ENCODE data around the gene LRRC74A. TPM values are rescaled to one million over a fixed set of nuclear protein-coding genes. Genes with fewer than 3 reads are reported as not detected.

LRRC74A gene
- total and polyA plus RNA-seq, 11 donors = not detected

DNA sequence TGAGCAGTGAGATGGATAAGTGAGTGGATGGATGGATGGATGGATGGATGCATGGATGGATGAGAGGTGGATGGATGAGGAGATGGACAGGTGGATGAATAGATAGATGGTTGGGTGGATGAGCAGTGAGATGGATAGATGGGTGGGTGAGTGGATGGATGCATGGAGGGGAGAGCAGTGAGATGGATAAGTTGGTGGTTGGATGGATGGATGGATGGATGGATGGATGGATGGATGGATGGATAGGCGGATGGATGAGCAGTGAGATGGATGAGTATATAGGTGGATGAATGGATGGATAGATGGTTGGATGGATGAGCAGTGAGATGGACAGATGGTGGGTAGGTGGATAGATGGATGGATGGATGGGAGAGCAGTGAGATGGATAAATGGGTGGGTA, 30.6 kb downstream of the LRRC74A start:
- TF ChIP-seq, protein P1, sequence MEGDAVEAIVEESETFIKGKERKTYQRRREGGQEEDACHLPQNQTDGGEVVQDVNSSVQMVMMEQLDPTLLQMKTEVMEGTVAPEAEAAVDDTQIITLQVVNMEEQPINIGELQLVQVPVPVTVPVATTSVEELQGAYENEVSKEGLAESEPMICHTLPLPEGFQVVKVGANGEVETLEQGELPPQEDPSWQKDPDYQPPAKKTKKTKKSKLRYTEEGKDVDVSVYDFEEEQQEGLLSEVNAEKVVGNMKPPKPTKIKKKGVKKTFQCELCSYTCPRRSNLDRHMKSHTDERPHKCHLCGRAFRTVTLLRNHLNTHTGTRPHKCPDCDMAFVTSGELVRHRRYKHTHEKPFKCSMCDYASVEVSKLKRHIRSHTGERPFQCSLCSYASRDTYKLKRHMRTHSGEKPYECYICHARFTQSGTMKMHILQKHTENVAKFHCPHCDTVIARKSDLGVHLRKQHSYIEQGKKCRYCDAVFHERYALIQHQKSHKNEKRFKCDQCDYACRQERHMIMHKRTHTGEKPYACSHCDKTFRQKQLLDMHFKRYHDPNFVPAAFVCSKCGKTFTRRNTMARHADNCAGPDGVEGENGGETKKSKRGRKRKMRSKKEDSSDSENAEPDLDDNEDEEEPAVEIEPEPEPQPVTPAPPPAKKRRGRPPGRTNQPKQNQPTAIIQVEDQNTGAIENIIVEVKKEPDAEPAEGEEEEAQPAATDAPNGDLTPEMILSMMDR (IDR thresholded peaks at IDR 0.05) = no peak
- Histone ChIP-seq H3K4me3 (no peak overlapping the region), H3K4me1 (peaks cover 0 to 6% (median 0%) of the 10 kb centered on the region in 12 donors), H3K9me3 (no peaks in the 10 kb centered on the region), H3K27ac (no peak overlapping the region), H3K36me3 (no peaks in the 10 kb centered on the region), H3K27me3 (no peaks in the 10 kb centered on the region)
- intact Hi-C loops (cut with DNase I) = no loop called here
- ATAC-seq (no peak), DNase-seq (no peak)
- WGBS, 4 donors = 82 to 92% (median 83%) methylated on average over 1 of the region's 1 CpG

- ATAC-seq (no peak), DNase-seq (no peak)
- peaks cover 0 to 39% (median 22%) of the 10 kb centered on the region in 12 donors for H3K4me1 ChIP-seq
- no peaks in the 10 kb centered on the region for H3K27me3 ChIP-seq
- intact Hi-C loops (cut with DNase I) = loop anchor here in 3 of 10 donors (2.0 to 10.0 kb wide), 2 partner anchors 17 to 147 kb away; no protein-coding TSS in a partner anchor
- TF ChIP-seq, protein P1 (IDR thresholded peaks at IDR 0.05) = no peak
- no peak for TF ChIP-seq POLR2A (IDR thresholded peaks at IDR 0.05)
- H3K27ac ChIP-seq = peak overlapping the region in 4 of 12 donors; percentile 18 to 46 (median 36)
- WGBS, 4 donors = 67 to 74% (median 68%) methylated on average over 10 of the region's 10 CpGs
- H3K9me3 ChIP-seq = no peaks in the 10 kb centered on the region
- peak overlapping the region in 1 of 12 donors; percentile 50 for H3K4me3 ChIP-seq
- H3K36me3 ChIP-seq = no peaks in the 10 kb centered on the region
These were observed 35.5 kb downstream of the LRRC74A start for GRCh38 chr14:76861574-76862255.

- no peak for ATAC-seq
- Histone ChIP-seq H3K9me3 (no peaks in the 10 kb centered on the region), H3K27me3 (no peaks in the 10 kb centered on the region), H3K36me3 (no peaks in the 10 kb centered on the region), H3K27ac (peak overlapping the region in 7 of 12 donors; percentile 72 to 92 (median 86)), H3K4me3 (peak overlapping the region in 5 of 12 donors; percentile 20 to 56 (median 50)), H3K4me1 (peaks cover 4 to 45% (median 26%) of the 10 kb centered on the region in 12 donors)
- WGBS, 4 donors = 75 to 84% (median 81%) methylated on average over 10 of the region's 10 CpGs
- TF ChIP-seq, protein P1 (IDR thresholded peaks at IDR 0.05) = no peak
- no peak for TF ChIP-seq POLR2A (IDR thresholded peaks at IDR 0.05)
- intact Hi-C loops (cut with DNase I) = loop anchor here in 3 of 10 donors (2.0 to 10.0 kb wide), 2 partner anchors 18 to 148 kb away; no protein-coding TSS in a partner anchor
- no peak for DNase-seq
These were observed 36.5 kb downstream of the LRRC74A start for GRCh38 chr14:76862546-76863282.

Measured in heart left ventricle (tissue), 16 donors.